IPS-20b (cell line): ENCODE data around the gene BCL6B.
A peak's percentile ranks its signal among the peaks of the same experiment; 100 is the strongest.

ENCODE experiments used
- H3K27ac ChIP-seq: one replicate; pipeline ENCODE4 v1.5.1; 2013; ENCODE audit warnings: low read length
- H3K27me3 ChIP-seq: 2 replicates; pipeline ENCODE4 v1.6.1; 2013; ENCODE audit warnings: mild to moderate bottlenecking, low read length, inconsistent platforms; ENCODE audit not compliant: insufficient read depth
- H3K36me3 ChIP-seq: 2 replicates; pipeline ENCODE4 v1.6.1; 2013; ENCODE audit warnings: low read depth, mild to moderate bottlenecking, inconsistent platforms, low read length, moderate library complexity; ENCODE audit not compliant: insufficient read depth
- H3K4me1 ChIP-seq: 2 replicates; pipeline ENCODE4 v1.6.1; 2013; ENCODE audit warnings: mild to moderate bottlenecking, control low read depth, inconsistent platforms, low read length, moderate library complexity; ENCODE audit not compliant: insufficient read depth
- H3K4me3 ChIP-seq: 2 replicates; pipeline ENCODE4 v1.5.1; 2013; ENCODE audit warnings: mild to moderate bottlenecking, low read length, inconsistent platforms
- H3K9ac ChIP-seq: 2 replicates; pipeline ENCODE4 v1.6.1; 2013; ENCODE audit warnings: low read depth, mild to moderate bottlenecking, inconsistent platforms, low read length, moderate library complexity
- H3K9me3 ChIP-seq: 2 replicates; pipeline ENCODE4 v1.6.1; 2013; ENCODE audit warnings: mild to moderate bottlenecking, low read depth, low read length, inconsistent platforms; ENCODE audit not compliant: insufficient read depth

The BCL6B gene

GRCh38 chr17:7035591-7036368 lies 12.9 kb downstream of the BCL6B start, which contains the start of gene SLC16A13:
SLC16A13 (plus strand) TSS chr17:7036015; CDS start chr17:7036383, 368 bp downstream.
- H3K9me3 ChIP-seq = no peaks in the 10 kb centered on the region
- peaks cover 10% of the 10 kb centered on the region for H3K27me3 ChIP-seq
- H3K36me3 ChIP-seq = no peaks in the 10 kb centered on the region
- peaks cover 4% of the 10 kb centered on the region; the same call in 1 of the 2 replicates for H3K4me1 ChIP-seq
- peak within 1 kb of the TSS; percentile 81 for H3K4me3 ChIP-seq
- no peak within 1 kb of the TSS for H3K27ac ChIP-seq
- peak within 1 kb of the TSS; percentile 76 for H3K9ac ChIP-seq

- Histone ChIP-seq H3K27ac (no peak overlapping the region), H3K9ac (no peak overlapping the region), H3K4me3 (no peak overlapping the region)
These were observed 15.4 kb downstream of the BCL6B start for GRCh38 chr17:7038025-7038862.

GRCh38 chr17:7039832-7040231 lies 17.0 kb downstream of the BCL6B start:
- Histone ChIP-seq H3K9me3 (no peaks in the 10 kb centered on the region), H3K4me3 (no peak overlapping the region), H3K9ac (no peak overlapping the region), H3K4me1 (peaks cover 10% of the 10 kb centered on the region; the same call in 1 of the 2 replicates), H3K36me3 (no peaks in the 10 kb centered on the region), H3K27me3 (peaks cover 48% of the 10 kb centered on the region), H3K27ac (no peak overlapping the region)

More at GRCh38 chr17:7038025-7038862, 15.4 kb downstream of the BCL6B start:
- Histone ChIP-seq H3K4me1 (peaks cover 7% of the 10 kb centered on the region; the same call in 1 of the 2 replicates), H3K27me3 (peaks cover 32% of the 10 kb centered on the region), H3K9me3 (no peaks in the 10 kb centered on the region), H3K36me3 (no peaks in the 10 kb centered on the region)

GRCh38 chr17:7041607-7042500 lies 19.0 kb downstream of the BCL6B start:
- Histone ChIP-seq H3K27ac (no peak overlapping the region), H3K9me3 (no peaks in the 10 kb centered on the region), H3K27me3 (peaks cover 64% of the 10 kb centered on the region), H3K36me3 (no peaks in the 10 kb centered on the region), H3K9ac (no peak overlapping the region), H3K4me1 (peaks cover 9% of the 10 kb centered on the region; the same call in 1 of the 2 replicates), H3K4me3 (peak overlapping the region; percentile 67; the same call in 1 of the 2 replicates)

- H3K9ac ChIP-seq = no peak overlapping the region
- H3K4me1 ChIP-seq = peaks cover 9% of the 10 kb centered on the region; the same call in 1 of the 2 replicates
- H3K27me3 ChIP-seq = peaks cover 61% of the 10 kb centered on the region
- no peaks in the 10 kb centered on the region for H3K36me3 ChIP-seq
- no peak overlapping the region for H3K27ac ChIP-seq
- no peaks in the 10 kb centered on the region for H3K9me3 ChIP-seq
- H3K4me3 ChIP-seq = peak overlapping the region; percentile 67; the same call in 1 of the 2 replicates
These were observed 19.8 kb downstream of the BCL6B start for GRCh38 chr17:7042501-7043181.

- H3K9me3 ChIP-seq = no peaks in the 10 kb centered on the region
- no peaks in the 10 kb centered on the region for H3K36me3 ChIP-seq
- no peak overlapping the region for H3K9ac ChIP-seq
- no peak overlapping the region for H3K27ac ChIP-seq
- peaks cover 9% of the 10 kb centered on the region; the same call in 1 of the 2 replicates for H3K4me1 ChIP-seq
- H3K4me3 ChIP-seq = peak overlapping the region; percentile 67
- H3K27me3 ChIP-seq = peaks cover 59% of the 10 kb centered on the region
These were observed 20.3 kb downstream of the BCL6B start for GRCh38 chr17:7043182-7043496.

- peaks cover 59% of the 10 kb centered on the region for H3K27me3 ChIP-seq
- H3K27ac ChIP-seq = no peak within 1 kb of the TSS
- no peak within 1 kb of the TSS for H3K9ac ChIP-seq
- peaks cover 9% of the 10 kb centered on the region; the same call in 1 of the 2 replicates for H3K4me1 ChIP-seq
- H3K4me3 ChIP-seq = peak within 1 kb of the TSS; percentile 67
- no peaks in the 10 kb centered on the region for H3K9me3 ChIP-seq
- no peaks in the 10 kb centered on the region for H3K36me3 ChIP-seq
These were observed 20.8 kb downstream of the BCL6B start, which contains the start of gene SLC16A11 for GRCh38 chr17:7043497-7044198. SLC16A11 (minus strand) TSS chr17:7044092; CDS start chr17:7043513, 579 bp downstream.

- H3K36me3 ChIP-seq = no peaks in the 10 kb centered on the region
- H3K9me3 ChIP-seq = no peaks in the 10 kb centered on the region
- H3K9ac ChIP-seq = no peak overlapping the region
- peaks cover 9% of the 10 kb centered on the region; the same call in 1 of the 2 replicates for H3K4me1 ChIP-seq
- peak overlapping the region; percentile 63; the same call in 1 of the 2 replicates for H3K4me3 ChIP-seq
- no peak overlapping the region for H3K27ac ChIP-seq
- peaks cover 59% of the 10 kb centered on the region for H3K27me3 ChIP-seq
These were observed 22.8 kb downstream of the BCL6B start for GRCh38 chr17:7045492-7046126.

- peaks cover 9% of the 10 kb centered on the region; the same call in 1 of the 2 replicates for H3K4me1 ChIP-seq
- no peak overlapping the region for H3K27ac ChIP-seq
- H3K9ac ChIP-seq = no peak overlapping the region
- peaks cover 57% of the 10 kb centered on the region for H3K27me3 ChIP-seq
- H3K4me3 ChIP-seq = peak overlapping the region; percentile 63
- H3K9me3 ChIP-seq = no peaks in the 10 kb centered on the region
- no peaks in the 10 kb centered on the region for H3K36me3 ChIP-seq
These were observed 23.4 kb downstream of the BCL6B start for GRCh38 chr17:7046127-7046724.
